Activated CD4-positive, alpha-beta memory T cell treated with anti-CD3 and anti-CD28 coated beads, Interleukin-2, amount 10 ng/mL, durations not matched to agents 7 days and 5 days (primary cell): ENCODE results near the gene JHY. TPM values are rescaled to one million over a fixed set of nuclear protein-coding genes. Genes with fewer than 3 reads are reported as not detected.

Experiments
- CTCF ChIA-PET: fragments of 350-600 bp; sonication (Branson Sonifier 250); formaldehyde crosslinking; loops from one replicate; lab custom pipeline; 2021; ENCODE audit warnings: antibody characterized with exemption, inconsistent platforms; lab: Charles Lee
- POLR2A ChIA-PET: fragments of 350-600 bp; sonication (Branson Sonifier 250); formaldehyde crosslinking; loops from one replicate; lab custom pipeline; 2021; ENCODE audit warnings: antibody characterized with exemption; lab: Charles Lee
- DNase-seq: peaks from one replicate; pipeline ENCODE4 v3.0.0-alpha.2; 2020
- H3K27ac Mint-ChIP-seq: one replicate; pipeline ENCODE4 v1.8.0; 2021; ENCODE audit warnings: mild to moderate bottlenecking, mixed read lengths
- H3K27me3 Mint-ChIP-seq: one replicate; pipeline ENCODE4 v1.8.0; 2021; ENCODE audit warnings: mixed read lengths
- H3K36me3 Mint-ChIP-seq: one replicate; pipeline ENCODE4 v1.8.0; 2021; ENCODE audit warnings: low read depth, mixed read lengths
- H3K4me1 Mint-ChIP-seq: one replicate; pipeline ENCODE4 v1.8.0; 2021; ENCODE audit warnings: mixed read lengths
- H3K4me3 Mint-ChIP-seq: one replicate; pipeline ENCODE4 v1.8.0; 2021; ENCODE audit warnings: mild to moderate bottlenecking, mixed read lengths
- H3K9me3 Mint-ChIP-seq: one replicate; pipeline ENCODE4 v1.8.0; 2021; ENCODE audit warnings: mixed read lengths
- total RNA-seq, 2 experiments: library from RNA; stranded (reverse); gene quantifications; one replicate each; pipeline ENCODE4 v1.2.3, GENCODE V29; 2021

Gene JHY
- total RNA-seq = 1 to 10 TPM; 1.7 to 2.1 TPM

DNA sequence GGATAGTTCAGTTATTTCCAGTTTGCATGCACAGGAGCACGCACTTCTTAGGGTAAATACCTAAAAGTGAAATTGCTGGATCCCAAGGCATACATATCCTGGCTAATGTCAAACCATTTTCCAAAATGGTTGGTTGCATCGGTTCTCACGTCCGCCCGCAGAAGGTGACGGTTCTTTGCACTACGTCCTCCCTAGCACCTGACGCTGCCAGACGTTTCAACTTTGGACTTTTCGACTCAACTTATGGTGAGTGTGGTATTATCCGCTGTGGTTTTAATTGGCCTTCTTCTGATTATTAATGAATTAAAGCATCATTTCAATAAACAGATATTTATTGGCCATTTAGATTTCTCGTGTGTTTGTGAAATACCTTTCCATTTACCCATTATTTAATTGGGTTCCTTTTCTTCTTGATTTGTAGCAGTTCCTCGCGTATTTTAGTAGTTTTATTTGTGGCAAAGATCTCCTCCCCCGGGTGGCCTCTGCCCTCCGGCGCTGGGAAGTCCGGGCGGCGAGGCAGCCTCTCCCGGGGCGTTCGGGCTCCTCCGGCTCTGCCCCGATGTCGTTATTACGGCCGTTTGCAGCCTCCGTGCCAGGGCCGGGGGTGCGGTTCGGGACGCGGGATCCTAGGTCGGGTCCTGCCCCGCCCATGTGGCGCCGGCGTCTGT is at the start of gene JHY:
TSS of gene JHY (plus strand) at position 571 of the 668 bp plus-strand sequence. CDS start 3,091 bp downstream, outside the sequence.
- POLR2A ChIA-PET = no interaction called here
- Mint-ChIP-seq H3K4me1 (peaks cover 15% of the 10 kb centered on the region), H3K36me3 (peaks cover 2% of the 10 kb centered on the region), H3K27ac (peak within 1 kb of the TSS; percentile 62), H3K4me3 (peak within 1 kb of the TSS; percentile 77), H3K9me3 (no peaks in the 10 kb centered on the region), H3K27me3 (peaks cover 17% of the 10 kb centered on the region)
- no peak for DNase-seq
- CTCF ChIA-PET = interaction anchor here (1.5 to 1.6 kb wide), 4 partner anchors 25 to 174 kb away, joined by 4 to 6 read pairs (median 5); no protein-coding TSS in a partner anchor

DNA sequence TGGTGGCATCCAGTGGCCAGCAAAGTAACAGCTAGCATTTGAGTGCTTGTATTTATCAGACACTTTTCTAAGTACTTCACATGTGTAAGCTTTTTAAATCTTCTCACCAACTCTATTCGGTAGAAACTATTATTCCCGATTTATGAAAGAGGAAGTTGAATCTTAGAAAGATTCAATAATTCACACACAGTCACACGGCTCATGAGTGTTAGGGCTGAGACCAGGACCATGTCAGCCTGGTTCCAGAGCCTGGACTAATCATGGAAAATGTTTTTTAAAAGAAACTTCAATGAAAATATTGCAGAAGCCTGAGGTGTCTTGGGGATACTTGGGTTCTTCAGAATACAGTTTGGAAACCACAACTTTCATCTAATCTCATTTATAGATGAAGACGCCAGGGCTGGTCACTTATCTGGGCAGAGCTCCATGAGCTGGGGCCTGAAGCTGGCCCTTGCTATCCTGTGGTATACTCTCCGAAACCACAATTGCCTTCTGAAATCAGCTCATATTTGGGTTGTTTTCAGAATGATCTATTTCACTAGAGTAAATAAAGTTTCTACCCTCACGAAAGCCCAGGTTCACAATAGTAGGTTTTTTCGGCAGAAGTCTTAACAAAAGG is 48.6 kb upstream of the JHY start:
- Mint-ChIP-seq H3K27me3 (peaks cover 11% of the 10 kb centered on the region), H3K4me1 (no peaks in the 10 kb centered on the region), H3K4me3 (no peak overlapping the region), H3K9me3 (no peaks in the 10 kb centered on the region), H3K36me3 (no peaks in the 10 kb centered on the region), H3K27ac (no peak overlapping the region)
- no peak for DNase-seq
- ChIA-PET POLR2A (no interaction called here), CTCF (interaction anchor here (0.8 to 2.0 kb wide), 3 partner anchors 14 to 38 kb away, joined by 3 to 5 read pairs (median 3); no protein-coding TSS in a partner anchor)

DNA sequence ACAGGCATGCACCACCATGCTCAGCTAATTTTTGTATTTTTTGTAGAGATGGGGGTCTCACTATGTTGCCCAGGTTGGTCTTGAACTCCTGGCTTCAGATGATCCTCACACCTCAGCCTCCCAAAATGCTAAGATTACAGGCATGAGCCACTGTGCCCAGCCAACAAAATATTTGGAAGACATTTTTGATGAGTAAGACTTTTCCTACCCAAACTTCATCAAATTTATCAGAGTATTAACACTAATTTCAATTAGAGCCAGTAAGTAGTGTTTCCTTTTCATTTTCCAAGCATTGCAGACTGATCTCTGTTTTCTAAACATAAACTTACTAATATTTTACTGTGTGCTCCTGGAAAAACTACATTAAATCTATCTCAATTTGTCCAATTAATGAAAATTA is 45.6 kb upstream of the JHY start:
- POLR2A ChIA-PET = no interaction called here
- CTCF ChIA-PET = interaction anchor here (2.0 kb wide), 1 partner anchor 17 kb away, joined by 10 read pairs; no protein-coding TSS in a partner anchor
- H3K4me1 Mint-ChIP-seq = no peaks in the 10 kb centered on the region
- no peak overlapping the region for H3K4me3 Mint-ChIP-seq
- H3K27me3 Mint-ChIP-seq = peaks cover 11% of the 10 kb centered on the region
- no peaks in the 10 kb centered on the region for H3K36me3 Mint-ChIP-seq
- H3K9me3 Mint-ChIP-seq = no peaks in the 10 kb centered on the region
- no peak for DNase-seq
- no peak overlapping the region for H3K27ac Mint-ChIP-seq

DNA sequence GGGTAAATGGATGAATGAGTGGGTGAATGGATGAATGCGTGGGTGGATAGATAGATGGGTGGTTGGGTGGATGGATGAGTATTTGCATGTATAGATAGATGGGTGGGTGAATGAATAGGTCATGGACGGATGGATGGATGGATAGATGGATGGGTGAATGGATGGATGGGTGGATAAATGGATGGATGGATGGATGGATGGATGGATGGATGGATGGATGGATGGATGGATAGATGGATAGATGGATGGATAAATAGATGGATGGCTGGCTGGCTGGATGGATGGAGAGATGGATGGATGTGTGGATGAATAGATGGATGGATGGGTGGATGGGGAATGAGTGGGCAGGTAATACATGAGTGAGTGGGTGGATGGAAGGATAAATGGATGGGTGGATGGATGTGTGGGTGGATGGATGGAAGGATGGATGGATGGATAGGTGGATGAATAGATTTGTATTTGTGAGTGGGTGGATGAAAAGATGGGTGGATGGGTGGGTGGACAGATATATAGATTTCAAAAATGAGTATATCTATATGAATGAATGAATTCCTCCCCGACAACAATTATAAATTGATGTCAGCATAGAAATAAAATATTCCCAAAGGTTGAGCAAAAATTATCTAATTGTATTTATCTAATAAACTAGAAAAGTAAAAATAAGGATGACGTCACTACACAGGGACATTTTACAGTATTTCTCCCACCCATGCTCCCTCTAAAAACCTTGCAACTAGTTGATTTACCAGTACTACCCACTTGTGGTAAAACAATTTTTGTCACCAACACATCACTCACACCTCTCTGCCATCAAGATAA is 44.8 kb upstream of the JHY start:
- Mint-ChIP-seq H3K9me3 (no peaks in the 10 kb centered on the region), H3K27me3 (peaks cover 11% of the 10 kb centered on the region), H3K4me3 (no peak overlapping the region), H3K4me1 (peaks cover 4% of the 10 kb centered on the region), H3K27ac (no peak overlapping the region), H3K36me3 (no peaks in the 10 kb centered on the region)
- no peak for DNase-seq
- ChIA-PET CTCF (interaction anchor here (0.6 to 3.2 kb wide), 2 partner anchors 15 to 299 kb away, joined by 4 to 22 read pairs; no protein-coding TSS in a partner anchor), POLR2A (no interaction called here)

DNA sequence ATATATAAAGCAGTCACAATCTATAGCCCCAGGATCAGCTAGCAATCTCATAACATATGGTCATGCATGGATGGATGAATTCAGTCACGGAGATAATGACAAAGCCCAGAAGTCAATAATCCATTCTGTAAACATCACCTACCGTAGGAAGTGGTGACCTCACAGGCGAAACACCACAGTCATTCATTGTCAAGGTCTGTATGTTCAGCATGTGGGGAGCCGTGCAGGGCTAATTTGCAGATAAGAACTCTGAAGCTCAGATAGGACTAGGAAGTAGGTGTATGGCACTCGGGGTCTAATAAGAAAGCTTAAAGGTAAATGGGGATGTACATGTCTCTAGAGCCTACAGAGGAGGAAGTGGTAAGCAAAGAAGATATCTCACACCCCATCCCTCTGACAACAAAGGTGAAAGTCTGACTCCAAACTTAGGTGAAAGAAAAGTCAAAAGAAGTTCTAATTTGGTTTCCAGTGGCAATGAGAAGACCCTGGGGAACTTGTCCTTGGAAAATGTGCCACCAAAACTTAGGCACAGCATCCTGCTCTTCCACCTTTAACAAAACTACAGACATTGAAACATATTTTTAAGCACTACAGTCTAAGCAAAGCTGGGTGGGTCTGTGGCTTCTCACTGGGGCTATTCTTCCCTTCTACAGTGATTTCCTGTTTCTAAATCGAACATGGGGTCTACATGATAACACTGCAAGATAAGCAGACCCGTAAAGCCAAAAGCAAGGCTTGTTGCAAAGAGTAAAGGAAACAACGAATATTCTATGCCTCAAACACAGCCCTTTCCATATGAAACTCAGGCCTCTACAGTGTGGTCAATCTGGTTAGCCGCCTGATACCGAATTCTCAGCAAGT is 39.0 kb upstream of the JHY start:
- ChIA-PET CTCF (interaction anchor here (1.0 to 1.5 kb wide), 3 partner anchors 9 to 10 kb away, joined by 3 to 7 read pairs (median 4); no protein-coding TSS in a partner anchor), POLR2A (interaction anchor here (1.4 to 2.5 kb wide), 3 partner anchors 9 to 218 kb away, joined by 3 to 5 read pairs (median 4); partner anchors contain the start of gene HSPA8)
- peaks cover 20% of the 10 kb centered on the region for H3K4me1 Mint-ChIP-seq
- H3K36me3 Mint-ChIP-seq = no peaks in the 10 kb centered on the region
- peaks cover 3% of the 10 kb centered on the region for H3K27me3 Mint-ChIP-seq
- no peak overlapping the region for H3K4me3 Mint-ChIP-seq
- peak overlapping the region; percentile 62 for H3K27ac Mint-ChIP-seq
- H3K9me3 Mint-ChIP-seq = no peaks in the 10 kb centered on the region
- peak; percentile 34 for DNase-seq

DNA sequence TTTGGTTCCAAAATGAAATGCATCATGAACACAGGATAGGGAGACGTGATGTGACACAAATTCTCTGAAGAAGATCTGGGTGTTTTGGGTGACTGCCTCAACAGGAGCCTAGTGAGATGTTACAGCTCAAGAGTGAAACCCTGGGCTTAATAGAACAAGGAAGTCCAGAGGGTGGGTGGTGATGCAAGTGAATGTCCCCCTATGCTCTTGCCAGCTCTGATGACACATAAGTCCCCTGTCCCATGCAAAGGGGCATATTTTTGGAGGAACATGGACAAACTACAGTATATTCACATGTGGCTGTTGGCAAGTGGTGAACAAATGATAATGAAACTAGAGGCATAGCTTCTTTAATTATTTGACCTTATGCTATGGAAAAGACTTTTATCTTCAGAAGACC is 35.1 kb upstream of the JHY start:
- DNase-seq = no peak
- ChIA-PET POLR2A (no interaction called here), CTCF (interaction anchor here (1.1 kb wide), 1 partner anchor 19 kb away, joined by 3 read pairs; no protein-coding TSS in a partner anchor)
- Mint-ChIP-seq H3K9me3 (no peaks in the 10 kb centered on the region), H3K4me3 (no peak overlapping the region), H3K4me1 (peaks cover 39% of the 10 kb centered on the region), H3K27me3 (peaks cover 9% of the 10 kb centered on the region), H3K36me3 (no peaks in the 10 kb centered on the region), H3K27ac (no peak overlapping the region)

DNA sequence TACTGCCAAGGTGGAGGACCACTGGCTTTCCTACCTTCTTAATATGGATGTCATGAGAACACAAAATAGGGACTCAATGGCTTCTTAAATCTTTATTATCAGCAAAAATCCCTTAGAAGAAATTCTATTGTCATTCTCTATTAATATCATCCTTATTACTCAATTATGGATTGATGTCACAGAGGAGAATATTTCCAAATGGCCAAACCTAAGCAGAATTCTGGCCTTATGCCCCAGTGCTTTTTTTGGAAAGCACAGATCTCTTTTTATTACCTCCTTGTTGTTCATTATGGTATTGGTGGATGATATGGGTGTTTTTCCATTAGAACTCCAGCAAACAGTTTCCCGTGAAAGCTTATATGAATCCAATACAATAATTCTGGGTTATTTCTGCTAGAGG is 34.4 kb upstream of the JHY start:
- CTCF ChIA-PET = no interaction called here
- Mint-ChIP-seq H3K4me3 (no peak overlapping the region), H3K27ac (no peak overlapping the region), H3K27me3 (peaks cover 9% of the 10 kb centered on the region), H3K4me1 (peaks cover 35% of the 10 kb centered on the region), H3K36me3 (no peaks in the 10 kb centered on the region), H3K9me3 (no peaks in the 10 kb centered on the region)
- POLR2A ChIA-PET = no interaction called here
- no peak for DNase-seq

DNA sequence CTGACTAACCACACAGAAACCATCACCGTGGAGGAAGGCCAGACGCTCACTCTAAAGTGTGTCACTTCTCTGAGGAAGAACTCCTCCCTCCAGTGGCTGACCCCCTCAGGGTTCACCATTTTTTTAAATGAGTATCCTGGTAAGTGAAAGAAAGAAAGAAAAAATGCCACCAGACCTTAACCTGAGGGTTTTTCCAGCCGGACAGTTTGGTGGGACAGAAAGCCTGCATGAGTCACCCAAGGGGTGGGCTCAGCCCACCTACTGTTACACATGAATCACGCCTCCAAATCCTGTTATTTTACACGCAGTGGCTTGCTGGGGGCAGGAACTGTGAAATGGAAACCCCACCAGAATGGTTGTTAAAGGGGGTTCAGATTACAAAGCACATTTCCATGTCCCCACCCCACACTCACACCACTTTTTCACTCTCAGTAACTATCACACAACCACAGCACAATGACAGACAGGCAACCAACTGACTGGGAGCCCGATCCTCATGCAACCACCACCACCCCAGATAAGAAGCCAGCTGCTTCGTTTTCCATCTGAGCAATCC is 32.4 kb upstream of the JHY start:
- CTCF ChIA-PET = interaction anchor here (3.1 to 8.1 kb wide), 3 partner anchors 10 to 54 kb away, joined by 13 to 109 read pairs (median 21); no protein-coding TSS in a partner anchor
- POLR2A ChIA-PET = interaction anchor here (1.3 kb wide), 1 partner anchor 26 kb away, joined by 3 read pairs; no protein-coding TSS in a partner anchor
- H3K27me3 Mint-ChIP-seq = peaks cover 10% of the 10 kb centered on the region
- peaks cover 23% of the 10 kb centered on the region for H3K4me1 Mint-ChIP-seq
- no peak overlapping the region for H3K27ac Mint-ChIP-seq
- no peak overlapping the region for H3K4me3 Mint-ChIP-seq
- DNase-seq = no peak
- no peaks in the 10 kb centered on the region for H3K9me3 Mint-ChIP-seq
- H3K36me3 Mint-ChIP-seq = no peaks in the 10 kb centered on the region

DNA sequence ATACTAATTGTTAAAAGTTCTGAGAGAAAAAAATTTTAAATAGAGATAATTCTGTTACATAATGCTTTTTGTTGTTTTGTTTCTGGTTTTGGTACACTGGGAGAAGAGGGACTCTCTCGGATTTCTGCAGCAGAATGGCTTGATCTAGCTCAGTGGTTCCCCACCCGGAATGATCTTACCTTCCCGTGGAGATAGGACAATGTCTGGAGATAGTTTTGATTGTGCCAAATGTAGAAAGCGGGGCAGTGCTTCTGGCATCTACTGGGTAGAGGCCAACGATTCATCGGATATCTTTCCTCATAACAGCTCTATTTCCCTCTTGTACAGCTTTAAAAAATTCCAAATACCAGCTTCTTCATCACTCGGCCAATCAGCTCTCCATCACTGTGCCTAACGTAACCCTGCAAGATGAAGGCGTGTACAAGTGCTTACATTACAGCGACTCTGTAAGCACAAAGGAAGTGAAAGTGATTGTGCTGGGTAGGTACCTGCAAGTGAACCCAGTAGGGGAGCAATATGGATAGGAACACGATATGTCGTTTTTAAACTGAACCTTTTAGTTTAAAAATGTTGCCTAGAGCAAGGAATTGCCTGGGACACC is 31.1 kb upstream of the JHY start:
- no peak overlapping the region for H3K4me3 Mint-ChIP-seq
- no peaks in the 10 kb centered on the region for H3K36me3 Mint-ChIP-seq
- peaks cover 27% of the 10 kb centered on the region for H3K4me1 Mint-ChIP-seq
- DNase-seq = no peak
- H3K27ac Mint-ChIP-seq = peak overlapping the region; percentile 1
- no peaks in the 10 kb centered on the region for H3K9me3 Mint-ChIP-seq
- CTCF ChIA-PET = interaction anchor here (0.7 to 8.1 kb wide), 16 partner anchors 9 to 272 kb away, joined by 3 to 109 read pairs (median 16); partner anchors contain the start of gene CRTAM
- POLR2A ChIA-PET = interaction anchor here (0.6 to 1.3 kb wide), 3 partner anchors 9 to 25 kb away, joined by 3 to 4 read pairs (median 4); no protein-coding TSS in a partner anchor
- H3K27me3 Mint-ChIP-seq = peaks cover 21% of the 10 kb centered on the region

DNA sequence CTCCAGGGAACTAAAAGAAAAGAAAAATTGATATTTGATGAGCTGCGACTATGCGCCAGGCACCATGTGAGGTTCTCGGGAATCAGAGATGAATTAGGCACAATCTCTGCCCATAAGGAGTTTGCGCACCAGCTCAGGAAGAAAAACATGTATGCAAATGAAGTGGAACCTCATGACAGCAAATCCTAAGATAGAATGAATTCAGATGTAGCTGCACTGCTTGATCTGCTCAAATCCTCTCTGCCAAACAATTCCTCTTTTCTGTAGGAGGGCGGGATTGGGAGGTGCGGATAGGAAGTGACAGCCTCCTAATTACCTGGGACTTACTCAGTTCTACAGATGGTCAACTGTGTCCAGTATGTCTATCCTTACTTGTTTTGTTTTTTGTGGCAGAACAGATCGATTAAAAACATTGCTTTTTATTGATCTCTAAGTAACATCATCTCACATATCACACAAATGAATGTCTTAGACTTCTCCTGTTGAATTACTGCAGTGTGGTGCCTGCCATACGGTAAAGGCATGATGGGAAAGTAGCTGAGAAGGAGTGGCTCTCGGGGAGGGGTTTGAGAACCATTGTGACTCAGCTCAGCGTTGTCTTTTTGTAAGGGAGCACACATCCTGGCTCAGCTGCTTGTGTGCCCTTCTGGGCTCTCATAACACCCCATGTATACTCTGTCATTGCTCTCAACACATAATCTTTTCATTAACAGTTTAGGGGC is 30.3 kb upstream of the JHY start:
- POLR2A ChIA-PET = interaction anchor here (0.9 to 1.4 kb wide), 4 partner anchors 8 to 17 kb away, joined by 3 to 4 read pairs (median 3); no protein-coding TSS in a partner anchor
- DNase-seq = peak; percentile 20

More for the DNA sequence above, 30.3 kb upstream of the JHY start:
- CTCF ChIA-PET = interaction anchor here (0.6 to 8.1 kb wide), 33 partner anchors 8 to 296 kb away, joined by 3 to 109 read pairs (median 5); partner anchors contain the start of gene CRTAM
- no peaks in the 10 kb centered on the region for H3K9me3 Mint-ChIP-seq
- H3K27me3 Mint-ChIP-seq = peaks cover 23% of the 10 kb centered on the region
- H3K4me3 Mint-ChIP-seq = no peak overlapping the region
- peaks cover 31% of the 10 kb centered on the region for H3K4me1 Mint-ChIP-seq
- peak overlapping the region; percentile 1 for H3K27ac Mint-ChIP-seq
- no peaks in the 10 kb centered on the region for H3K36me3 Mint-ChIP-seq
